Mucosa of rectum (tissue), 2 donors: Measurements from ENCODE around the gene GIGYF2.

Source experiments
- H3K27ac ChIP-seq, 2 donors: one replicate each; pipeline ENCODE4 v1.7.0; 2013; ENCODE audit warnings: inconsistent platforms in 2 of 2, low read depth in 2 of 2, low read length in 2 of 2
- H3K27me3 ChIP-seq, 2 donors: one replicate each; pipeline ENCODE4 v1.7.0; 2013; ENCODE audit warnings: low read length in 2 of 2; ENCODE audit not compliant: control insufficient read depth in 2 of 2, insufficient read depth in 2 of 2
- H3K36me3 ChIP-seq, 2 donors: one replicate each; pipeline ENCODE4 v1.7.0; 2013; ENCODE audit warnings: low read length in 2 of 2; ENCODE audit not compliant: control insufficient read depth in 2 of 2, insufficient read depth in 2 of 2
- H3K4me1 ChIP-seq, 2 donors: one replicate each; pipeline ENCODE4 v1.7.0; 2013; ENCODE audit warnings: low read length in 2 of 2, mild to moderate bottlenecking in 1 of 2; ENCODE audit not compliant: control insufficient read depth in 2 of 2, insufficient read depth in 2 of 2
- H3K4me3 ChIP-seq, 2 donors: one replicate each; pipeline ENCODE4 v1.7.0; 2013; ENCODE audit warnings: low read length in 2 of 2
- H3K9ac ChIP-seq, 2 donors: one replicate each; pipeline ENCODE4 v1.7.0; 2013; ENCODE audit warnings: low read length in 2 of 2, low read depth in 1 of 2, mild to moderate bottlenecking in 1 of 2
- H3K9me3 ChIP-seq, 2 donors: one replicate each; pipeline ENCODE4 v1.7.0; 2013; ENCODE audit warnings: low read length in 2 of 2; ENCODE audit not compliant: control insufficient read depth in 2 of 2
- donor health status: healthy.
- donor health status: Normal muscosa, but diverticular disease.

The GIGYF2 gene, protein sequence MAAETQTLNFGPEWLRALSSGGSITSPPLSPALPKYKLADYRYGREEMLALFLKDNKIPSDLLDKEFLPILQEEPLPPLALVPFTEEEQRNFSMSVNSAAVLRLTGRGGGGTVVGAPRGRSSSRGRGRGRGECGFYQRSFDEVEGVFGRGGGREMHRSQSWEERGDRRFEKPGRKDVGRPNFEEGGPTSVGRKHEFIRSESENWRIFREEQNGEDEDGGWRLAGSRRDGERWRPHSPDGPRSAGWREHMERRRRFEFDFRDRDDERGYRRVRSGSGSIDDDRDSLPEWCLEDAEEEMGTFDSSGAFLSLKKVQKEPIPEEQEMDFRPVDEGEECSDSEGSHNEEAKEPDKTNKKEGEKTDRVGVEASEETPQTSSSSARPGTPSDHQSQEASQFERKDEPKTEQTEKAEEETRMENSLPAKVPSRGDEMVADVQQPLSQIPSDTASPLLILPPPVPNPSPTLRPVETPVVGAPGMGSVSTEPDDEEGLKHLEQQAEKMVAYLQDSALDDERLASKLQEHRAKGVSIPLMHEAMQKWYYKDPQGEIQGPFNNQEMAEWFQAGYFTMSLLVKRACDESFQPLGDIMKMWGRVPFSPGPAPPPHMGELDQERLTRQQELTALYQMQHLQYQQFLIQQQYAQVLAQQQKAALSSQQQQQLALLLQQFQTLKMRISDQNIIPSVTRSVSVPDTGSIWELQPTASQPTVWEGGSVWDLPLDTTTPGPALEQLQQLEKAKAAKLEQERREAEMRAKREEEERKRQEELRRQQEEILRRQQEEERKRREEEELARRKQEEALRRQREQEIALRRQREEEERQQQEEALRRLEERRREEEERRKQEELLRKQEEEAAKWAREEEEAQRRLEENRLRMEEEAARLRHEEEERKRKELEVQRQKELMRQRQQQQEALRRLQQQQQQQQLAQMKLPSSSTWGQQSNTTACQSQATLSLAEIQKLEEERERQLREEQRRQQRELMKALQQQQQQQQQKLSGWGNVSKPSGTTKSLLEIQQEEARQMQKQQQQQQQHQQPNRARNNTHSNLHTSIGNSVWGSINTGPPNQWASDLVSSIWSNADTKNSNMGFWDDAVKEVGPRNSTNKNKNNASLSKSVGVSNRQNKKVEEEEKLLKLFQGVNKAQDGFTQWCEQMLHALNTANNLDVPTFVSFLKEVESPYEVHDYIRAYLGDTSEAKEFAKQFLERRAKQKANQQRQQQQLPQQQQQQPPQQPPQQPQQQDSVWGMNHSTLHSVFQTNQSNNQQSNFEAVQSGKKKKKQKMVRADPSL (N-terminal part only)

DNA sequence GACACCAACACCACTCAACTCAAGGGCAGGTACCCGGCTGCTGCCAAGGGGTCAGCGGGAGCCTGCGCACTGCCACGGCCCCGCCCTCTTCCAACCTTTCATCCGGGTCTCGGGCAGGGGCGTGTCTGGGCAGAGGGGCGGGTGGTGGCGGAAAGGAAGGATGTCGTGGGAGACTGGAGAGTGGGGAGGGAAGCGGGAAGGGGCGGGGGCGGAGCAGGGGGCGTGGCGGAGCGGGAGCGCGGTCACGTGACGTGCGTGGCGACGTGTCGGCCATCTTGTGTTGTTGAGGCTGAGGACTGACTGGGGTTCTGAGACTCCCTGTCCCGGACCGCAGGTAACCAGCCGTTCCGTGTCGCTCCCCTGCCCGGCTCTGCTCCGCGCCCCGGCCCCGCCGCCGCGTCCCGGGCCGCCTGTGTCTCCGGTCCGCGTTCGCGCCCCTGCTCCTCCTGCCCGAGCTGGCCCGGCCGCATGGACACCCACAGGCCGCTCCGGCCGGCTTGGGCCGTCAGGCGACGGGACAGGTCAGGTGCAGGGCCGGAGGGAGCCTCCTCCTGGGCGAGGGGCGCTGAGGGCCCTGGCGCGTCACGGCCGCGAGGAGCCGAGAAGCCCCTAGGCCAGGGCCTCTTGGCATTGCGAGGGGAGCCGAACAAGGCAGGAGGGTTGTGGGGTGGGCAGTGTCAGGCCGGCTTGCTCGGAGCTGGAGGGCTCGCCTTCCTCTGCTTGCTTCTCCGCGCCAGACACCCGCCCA is at the start of gene GIGYF2:
Gene GIGYF2 (plus strand): TSS at position 273 of the 748 bp plus-strand sequence. CDS start 37,867 bp downstream, outside the sequence.
- H3K4me3 ChIP-seq: peak within 1 kb of the TSS; percentile 96 to 97
- H3K9ac ChIP-seq: peak within 1 kb of the TSS; percentile 96 to 98
- peak within 1 kb of the TSS; percentile 94 to 96 for H3K27ac ChIP-seq
- H3K4me1 ChIP-seq: peaks cover 15 to 16% of the 10 kb centered on the region in 2 donors
- no peaks in the 10 kb centered on the region for H3K27me3 ChIP-seq
- no peaks in the 10 kb centered on the region for H3K9me3 ChIP-seq
- no peaks in the 10 kb centered on the region for H3K36me3 ChIP-seq

DNA sequence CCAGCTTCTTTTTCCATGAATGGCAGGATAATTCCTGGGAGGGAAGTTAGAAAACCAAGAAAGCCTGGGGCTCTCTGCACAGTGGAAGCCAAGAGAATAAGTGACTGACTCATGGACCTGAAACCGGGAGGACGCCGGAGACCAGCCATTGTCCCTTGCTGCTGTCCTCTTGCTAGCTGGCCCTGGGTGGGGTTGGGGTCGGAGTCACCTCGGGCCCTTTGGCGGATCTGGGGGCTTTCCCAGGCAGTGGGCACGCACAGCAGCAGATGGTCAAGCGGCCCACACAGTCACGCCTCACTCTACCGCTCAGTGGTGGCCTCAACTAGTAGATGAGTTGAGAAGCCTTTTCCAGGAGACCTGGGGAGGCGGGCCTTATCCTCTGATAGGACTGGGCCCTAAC is 48.1 kb upstream of the GIGYF2 start:
- Histone ChIP-seq H3K27ac (no peak overlapping the region), H3K9me3 (no peaks in the 10 kb centered on the region), H3K4me1 (no peaks in the 10 kb centered on the region), H3K9ac (no peak overlapping the region), H3K36me3 (no peaks in the 10 kb centered on the region), H3K27me3 (no peaks in the 10 kb centered on the region), H3K4me3 (no peak overlapping the region)

DNA sequence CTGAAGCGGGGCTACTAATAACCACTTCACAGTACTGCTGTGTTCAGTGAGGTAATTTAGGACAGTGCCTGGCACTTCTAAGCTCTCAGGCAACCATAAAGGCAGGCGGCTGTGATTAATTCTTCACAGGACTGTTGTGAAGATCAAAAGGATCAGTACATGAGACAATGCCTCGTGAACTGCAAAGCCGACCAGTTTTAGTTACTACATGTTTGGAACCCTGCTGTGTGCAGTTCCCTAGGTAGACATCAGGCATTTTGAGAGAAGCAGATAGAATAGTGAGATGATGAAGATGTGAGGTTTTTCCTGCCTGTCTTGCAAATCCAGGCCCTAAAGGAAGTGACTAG is 44.7 kb upstream of the GIGYF2 start:
- Histone ChIP-seq H3K27ac (no peak overlapping the region), H3K9me3 (no peaks in the 10 kb centered on the region), H3K4me1 (no peaks in the 10 kb centered on the region)

DNA sequence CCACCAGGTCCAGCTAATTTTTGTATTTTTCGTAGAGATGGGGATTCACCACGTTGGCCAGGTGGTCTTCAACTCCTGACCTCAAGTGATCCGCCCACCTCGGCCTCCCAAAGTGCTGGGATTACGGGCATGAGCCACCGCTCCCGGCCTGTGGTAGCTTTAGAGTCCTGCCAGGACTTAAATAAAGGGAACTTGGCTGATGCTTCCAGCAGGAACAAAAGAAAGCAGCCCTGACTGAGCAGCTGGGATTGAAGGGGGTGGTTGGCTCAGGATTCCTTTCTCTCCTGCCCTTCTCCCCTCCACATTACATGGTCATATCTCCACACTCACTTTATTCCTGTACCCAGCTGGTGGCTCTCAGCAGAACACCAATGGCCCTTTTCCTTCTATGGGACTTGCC is 43.7 kb upstream of the GIGYF2 start:
- Histone ChIP-seq H3K36me3 (no peaks in the 10 kb centered on the region), H3K27me3 (no peaks in the 10 kb centered on the region), H3K4me1 (no peaks in the 10 kb centered on the region), H3K4me3 (no peak overlapping the region), H3K27ac (no peak overlapping the region), H3K9ac (no peak overlapping the region), H3K9me3 (no peaks in the 10 kb centered on the region)

More for the DNA sequence above, 44.7 kb upstream of the GIGYF2 start:
- H3K27me3 ChIP-seq: no peaks in the 10 kb centered on the region
- H3K4me3 ChIP-seq: no peak overlapping the region
- no peaks in the 10 kb centered on the region for H3K36me3 ChIP-seq
- no peak overlapping the region for H3K9ac ChIP-seq

DNA sequence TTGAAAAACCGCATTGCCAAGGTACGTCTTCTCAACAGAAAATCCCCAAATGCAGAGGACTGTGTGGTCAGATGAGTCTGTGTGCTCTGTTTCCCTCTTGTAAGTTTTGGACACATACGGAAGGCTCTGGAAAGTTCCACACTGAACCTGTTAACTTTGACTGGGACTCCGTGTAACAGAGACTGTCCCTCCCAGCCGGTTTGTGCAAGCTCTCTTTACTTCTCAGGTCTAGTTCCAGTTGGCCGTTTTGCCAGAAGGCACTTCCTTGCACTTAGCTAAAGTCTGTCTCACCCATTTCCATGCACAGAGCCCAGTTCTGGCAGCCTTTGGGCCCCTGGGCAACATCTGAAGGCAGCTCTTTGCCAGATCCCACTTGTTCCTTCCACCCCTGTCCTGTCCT is 41.7 kb upstream of the GIGYF2 start:
- H3K4me1 ChIP-seq: no peaks in the 10 kb centered on the region
- no peak overlapping the region for H3K27ac ChIP-seq
- no peaks in the 10 kb centered on the region for H3K36me3 ChIP-seq
- no peaks in the 10 kb centered on the region for H3K27me3 ChIP-seq
- no peaks in the 10 kb centered on the region for H3K9me3 ChIP-seq
- no peak overlapping the region for H3K9ac ChIP-seq
- no peak overlapping the region for H3K4me3 ChIP-seq

DNA sequence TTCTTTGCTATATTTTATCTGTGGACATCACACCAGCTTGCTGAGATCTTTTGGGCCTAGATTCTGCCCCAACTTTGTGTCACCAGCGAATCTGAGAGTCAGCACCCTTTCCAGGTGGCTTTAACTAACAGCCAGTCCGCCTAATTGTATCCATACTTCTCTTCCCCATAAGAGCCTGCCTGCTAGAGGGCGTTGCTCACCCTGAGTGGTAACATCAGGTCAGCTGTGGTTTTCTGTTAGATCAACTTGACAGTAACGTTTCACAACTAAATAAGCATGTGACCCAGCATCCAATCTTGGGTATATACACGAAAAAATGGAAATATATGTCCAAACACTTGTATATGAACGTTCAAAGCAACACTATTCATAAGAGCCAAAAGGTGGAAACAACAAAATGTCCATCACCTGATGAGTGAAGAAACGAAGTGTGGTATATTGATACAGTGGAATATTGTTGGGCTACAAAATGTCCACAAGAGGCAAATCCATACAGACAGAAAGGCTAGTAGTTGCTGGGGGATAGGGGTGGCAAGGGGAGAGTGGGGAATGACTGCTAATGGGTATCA is 38.8 kb upstream of the GIGYF2 start:
- H3K4me3 ChIP-seq: no peak overlapping the region
- H3K9me3 ChIP-seq: no peaks in the 10 kb centered on the region
- no peaks in the 10 kb centered on the region for H3K4me1 ChIP-seq
- H3K27ac ChIP-seq: no peak overlapping the region
- no peaks in the 10 kb centered on the region for H3K27me3 ChIP-seq
- H3K9ac ChIP-seq: no peak overlapping the region
- no peaks in the 10 kb centered on the region for H3K36me3 ChIP-seq

DNA sequence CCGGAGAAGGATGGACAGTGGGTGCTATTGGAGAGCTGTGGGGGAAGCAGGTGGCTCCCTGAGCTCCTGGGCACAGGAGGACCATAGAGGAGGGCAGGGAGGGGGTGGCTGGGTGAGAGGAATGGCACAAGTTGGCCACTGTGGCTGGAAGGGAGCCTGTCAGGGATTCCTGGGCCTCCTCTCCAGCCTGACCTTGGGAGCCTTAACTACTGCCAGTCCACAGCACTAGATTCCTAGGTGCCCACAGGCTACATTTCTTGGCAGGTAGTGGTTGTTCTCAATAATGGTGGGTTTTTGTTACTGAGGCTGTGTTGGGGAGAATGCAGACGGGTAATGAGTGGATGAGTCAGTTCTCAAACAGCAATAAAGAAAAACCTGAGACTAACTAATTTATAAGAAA is 37.8 kb upstream of the GIGYF2 start:
- H3K4me1 ChIP-seq: no peaks in the 10 kb centered on the region
- H3K9me3 ChIP-seq: no peaks in the 10 kb centered on the region
- H3K4me3 ChIP-seq: no peak overlapping the region
- H3K27me3 ChIP-seq: no peaks in the 10 kb centered on the region
- H3K9ac ChIP-seq: no peak overlapping the region
- H3K36me3 ChIP-seq: no peaks in the 10 kb centered on the region
- H3K27ac ChIP-seq: no peak overlapping the region

DNA sequence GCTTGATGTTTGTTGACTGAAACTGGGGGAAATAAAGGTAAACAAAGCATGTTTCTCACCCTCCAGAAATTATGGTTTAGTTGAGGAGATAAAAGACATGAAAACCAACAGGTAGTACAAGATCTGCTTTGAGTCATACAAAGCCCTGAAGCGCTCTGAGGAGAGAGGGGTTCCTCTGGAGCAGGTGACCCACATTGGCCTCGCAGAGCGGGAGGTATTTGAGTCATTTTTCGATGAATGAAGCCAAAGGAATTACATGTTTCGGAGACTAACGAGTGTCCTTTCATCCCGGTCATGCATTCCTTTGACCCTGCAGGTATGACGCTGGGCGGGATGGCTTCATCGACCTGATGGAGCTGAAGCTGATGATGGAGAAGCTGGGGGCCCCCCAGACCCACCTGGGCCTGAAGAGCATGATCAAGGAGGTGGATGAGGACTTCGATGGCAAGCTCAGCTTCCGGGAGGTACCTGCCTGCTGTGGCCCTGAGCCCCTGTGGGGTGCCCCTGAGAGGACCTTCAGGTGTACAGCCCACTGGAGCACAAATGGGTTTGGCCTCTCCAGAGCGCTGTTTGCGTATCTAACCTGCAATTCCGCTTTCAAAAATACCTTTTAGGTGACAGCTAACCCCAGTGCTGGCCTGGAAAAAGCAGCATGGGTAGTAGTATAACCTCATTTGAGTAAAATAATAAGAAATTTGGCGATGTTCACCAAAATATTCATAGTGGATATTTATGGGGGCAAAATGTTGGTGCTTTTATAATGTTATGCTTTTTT is 34.5 kb upstream of the GIGYF2 start:
- Histone ChIP-seq H3K4me3 (no peak overlapping the region), H3K27ac (no peak overlapping the region), H3K4me1 (no peaks in the 10 kb centered on the region), H3K36me3 (no peaks in the 10 kb centered on the region), H3K27me3 (no peaks in the 10 kb centered on the region), H3K9me3 (no peaks in the 10 kb centered on the region), H3K9ac (no peak overlapping the region)
